Ascending aorta (tissue), 2 donors: ENCODE data around the gene PCDHGA1. TPM values are rescaled to one million over a fixed set of nuclear protein-coding genes. Genes with fewer than 3 reads are reported as not detected.

ENCODE experiments used
- DNase-seq, 2 donors: peaks; one replicate each; pipeline ENCODE4 v3.0.0-alpha.2; 2019; ENCODE audit warnings: low spot score in 2 of 2
- H3K27ac ChIP-seq, 2 donors: fragments of 200-600 bp; sonication (generic); one replicate each; pipeline ENCODE4 v1.5.1; 2016 to 2017; ENCODE audit warnings: mild to moderate bottlenecking in 1 of 2
- H3K27me3 ChIP-seq: fragments of 200-600 bp; sonication (generic); one replicate; pipeline ENCODE4 v1.5.1; 2017
- H3K36me3 ChIP-seq, 2 donors: fragments of 200-600 bp; sonication (generic); one replicate each; pipeline ENCODE4 v1.5.1; 2016
- H3K4me1 ChIP-seq, 2 donors: fragments of 200-600 bp; sonication (generic); one replicate each; pipeline ENCODE4 v1.5.1; 2016 to 2017; ENCODE audit warnings: mild to moderate bottlenecking in 1 of 2
- H3K4me3 ChIP-seq, 2 donors: fragments of 200-600 bp; sonication (generic); one replicate each; pipeline ENCODE4 v1.5.1; 2016 to 2017; ENCODE audit warnings: mild to moderate bottlenecking in 1 of 2
- H3K9me3 ChIP-seq, 2 donors: fragments of 200-600 bp; sonication (generic); one replicate each; pipeline ENCODE4 v1.5.1; 2016
- intact Hi-C: fragments of 100-400 bp; cut with DNase I; formaldehyde crosslinking; loops from one replicate; pipeline ENCODE4 v1.15.1; 2023
- total RNA-seq: library from RNA; depleted of rRNA; stranded (reverse); fragments of >200 nt; gene quantifications from one replicate; pipeline ENCODE4 v1.1.0, GENCODE V29; 2016
- TF ChIP-seq, protein P1 (sequence below), 3 experiments: fragments of 200-600 bp in 2 of 3; fragments of 450-650 bp in 1 of 3; sonication (generic) in 2 of 3; IDR thresholded peaks; one replicate each; pipeline ENCODE4 v1.5.1; 2016 to 2019; ENCODE audit warnings: antibody characterized with exemption in 3 of 3, mild to moderate bottlenecking in 1 of 3, moderate library complexity in 1 of 3

PCDHGA1 gene
- total RNA-seq, 1 donor from 2014 or later: not detected

DNA sequence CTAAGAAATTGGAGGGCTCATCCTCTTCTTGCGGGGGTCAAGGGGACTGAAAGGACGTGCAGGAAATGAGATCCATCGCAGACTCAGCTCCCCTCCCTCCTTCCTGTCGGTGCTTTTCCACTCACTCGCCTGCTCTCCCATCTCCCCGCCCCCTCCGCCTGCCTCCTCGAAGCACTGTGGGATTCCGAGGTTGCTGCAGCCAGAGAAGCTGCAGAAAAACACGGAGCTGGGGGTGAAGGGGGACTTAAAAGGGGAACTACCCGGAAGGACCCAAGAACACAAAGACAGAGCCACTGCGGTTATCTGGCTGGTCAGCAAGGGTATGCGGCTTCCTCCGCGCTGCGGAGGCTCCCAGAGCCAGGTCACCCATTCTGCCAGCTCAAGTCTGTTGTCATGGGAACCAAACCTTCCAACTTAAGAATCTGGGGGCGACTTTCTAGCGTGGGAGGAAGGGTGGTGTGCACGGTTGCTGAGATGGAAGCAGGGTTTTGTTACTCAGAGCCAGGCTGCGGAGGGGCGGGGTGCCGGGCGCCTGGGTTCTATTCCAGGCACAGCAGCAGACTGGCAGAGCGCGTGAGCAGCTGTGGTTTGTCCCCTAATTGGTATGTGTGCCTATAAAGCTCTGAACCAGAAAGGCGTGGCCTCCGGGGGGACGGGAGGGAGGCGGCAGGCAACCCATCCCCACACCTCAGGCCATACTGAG is 183.5 kb downstream of the PCDHGA1 start:
- H3K36me3 ChIP-seq: peaks cover 0 to 18% of the 10 kb centered on the region in 2 donors
- intact Hi-C loops: loop anchor here (1.0 to 5.0 kb wide), 2 partner anchors 11 to 1639 kb away; no protein-coding TSS in a partner anchor
- peak overlapping the region; percentile 52 to 78 for H3K4me3 ChIP-seq
- no peaks in the 10 kb centered on the region for H3K27me3 ChIP-seq
- TF ChIP-seq, protein P1, sequence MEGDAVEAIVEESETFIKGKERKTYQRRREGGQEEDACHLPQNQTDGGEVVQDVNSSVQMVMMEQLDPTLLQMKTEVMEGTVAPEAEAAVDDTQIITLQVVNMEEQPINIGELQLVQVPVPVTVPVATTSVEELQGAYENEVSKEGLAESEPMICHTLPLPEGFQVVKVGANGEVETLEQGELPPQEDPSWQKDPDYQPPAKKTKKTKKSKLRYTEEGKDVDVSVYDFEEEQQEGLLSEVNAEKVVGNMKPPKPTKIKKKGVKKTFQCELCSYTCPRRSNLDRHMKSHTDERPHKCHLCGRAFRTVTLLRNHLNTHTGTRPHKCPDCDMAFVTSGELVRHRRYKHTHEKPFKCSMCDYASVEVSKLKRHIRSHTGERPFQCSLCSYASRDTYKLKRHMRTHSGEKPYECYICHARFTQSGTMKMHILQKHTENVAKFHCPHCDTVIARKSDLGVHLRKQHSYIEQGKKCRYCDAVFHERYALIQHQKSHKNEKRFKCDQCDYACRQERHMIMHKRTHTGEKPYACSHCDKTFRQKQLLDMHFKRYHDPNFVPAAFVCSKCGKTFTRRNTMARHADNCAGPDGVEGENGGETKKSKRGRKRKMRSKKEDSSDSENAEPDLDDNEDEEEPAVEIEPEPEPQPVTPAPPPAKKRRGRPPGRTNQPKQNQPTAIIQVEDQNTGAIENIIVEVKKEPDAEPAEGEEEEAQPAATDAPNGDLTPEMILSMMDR (IDR thresholded peaks at IDR 0.05): no peak
- peaks cover 27 to 38% of the 10 kb centered on the region in 2 donors for H3K4me1 ChIP-seq
- peak; percentile 82 to 94 for DNase-seq
- no peaks in the 10 kb centered on the region for H3K9me3 ChIP-seq
- H3K27ac ChIP-seq: peak overlapping the region; percentile 98 to 99

DNA sequence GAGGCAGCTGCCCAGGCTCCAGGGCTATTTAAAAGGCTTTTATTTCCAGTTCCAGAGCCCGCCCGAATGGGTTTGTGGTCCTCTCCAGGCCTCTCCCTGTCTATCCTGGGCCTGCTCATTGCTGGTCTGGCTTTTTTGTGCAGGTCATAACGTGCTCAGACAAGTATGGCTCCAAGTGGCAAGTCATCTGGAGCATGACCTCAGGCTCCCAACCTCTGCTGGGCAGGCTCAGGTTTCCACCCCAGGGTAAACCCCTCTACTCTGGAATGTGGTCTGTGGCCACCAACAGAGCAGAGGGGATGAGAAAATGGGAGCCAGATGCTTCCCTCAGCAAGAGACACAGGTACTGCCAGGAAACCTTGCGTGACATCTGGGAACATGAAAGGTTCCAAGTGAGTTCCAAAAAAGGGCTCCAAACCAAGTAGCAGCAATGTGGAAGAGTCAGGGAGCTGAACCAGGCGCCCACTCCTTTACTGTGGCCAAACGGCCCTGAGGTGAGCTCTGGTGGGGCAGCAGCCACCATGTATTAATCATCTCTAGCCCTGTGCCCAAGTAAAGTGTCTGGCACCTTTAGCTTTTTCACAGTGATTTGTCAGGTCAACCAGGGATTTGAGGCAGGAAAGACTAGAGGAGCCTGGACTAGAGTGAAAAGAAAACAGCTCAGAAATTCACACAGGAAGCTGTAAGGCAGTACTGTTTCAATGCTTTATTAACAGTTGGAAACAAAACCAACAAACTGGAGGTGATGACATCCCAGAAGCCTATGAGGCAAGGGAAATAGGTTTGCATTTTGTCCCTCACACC is 184.2 kb downstream of the PCDHGA1 start:
- Histone ChIP-seq H3K4me3 (peak overlapping the region; percentile 52 to 78), H3K36me3 (peaks cover 0 to 25% of the 10 kb centered on the region in 2 donors), H3K9me3 (no peaks in the 10 kb centered on the region), H3K27ac (peak overlapping the region; percentile 98 to 99), H3K27me3 (no peaks in the 10 kb centered on the region), H3K4me1 (peaks cover 22 to 33% of the 10 kb centered on the region in 2 donors)
- peak in 1 of 2 donors; percentile 74 for DNase-seq
- TF ChIP-seq, protein P1 (IDR thresholded peaks at IDR 0.05): no peak
- intact Hi-C loops: loop anchor here (5.0 kb wide), 1 partner anchor 1638 kb away; no protein-coding TSS in a partner anchor

DNA sequence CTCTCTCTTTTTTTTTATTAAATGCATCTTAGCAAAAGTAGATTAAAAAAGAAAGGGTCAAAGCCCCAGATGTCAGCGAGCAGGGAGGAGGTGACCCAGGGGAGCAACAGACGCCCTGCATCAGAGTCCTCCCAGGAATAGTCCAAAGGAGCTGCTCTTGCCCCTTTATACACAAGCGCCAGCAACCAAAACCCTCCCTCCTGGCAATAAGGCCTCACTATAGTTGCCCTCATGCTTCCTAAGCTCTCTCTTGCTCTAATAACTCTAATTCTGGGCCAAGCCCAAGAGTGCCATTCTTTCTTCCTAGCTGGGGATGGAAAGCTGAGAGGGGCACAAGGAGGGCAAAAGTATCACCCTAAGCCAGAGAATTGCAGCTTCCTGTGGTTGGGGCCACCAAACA is 184.8 kb downstream of the PCDHGA1 start:
- Histone ChIP-seq H3K36me3 (peaks cover 0 to 25% of the 10 kb centered on the region in 2 donors), H3K4me1 (peaks cover 21 to 28% of the 10 kb centered on the region in 2 donors), H3K9me3 (no peaks in the 10 kb centered on the region), H3K27ac (peak overlapping the region; percentile 98 to 99), H3K4me3 (no peak overlapping the region), H3K27me3 (no peaks in the 10 kb centered on the region)
- TF ChIP-seq, protein P1 (IDR thresholded peaks at IDR 0.05): no peak
- no peak for DNase-seq
- intact Hi-C loops: no loop called here

DNA sequence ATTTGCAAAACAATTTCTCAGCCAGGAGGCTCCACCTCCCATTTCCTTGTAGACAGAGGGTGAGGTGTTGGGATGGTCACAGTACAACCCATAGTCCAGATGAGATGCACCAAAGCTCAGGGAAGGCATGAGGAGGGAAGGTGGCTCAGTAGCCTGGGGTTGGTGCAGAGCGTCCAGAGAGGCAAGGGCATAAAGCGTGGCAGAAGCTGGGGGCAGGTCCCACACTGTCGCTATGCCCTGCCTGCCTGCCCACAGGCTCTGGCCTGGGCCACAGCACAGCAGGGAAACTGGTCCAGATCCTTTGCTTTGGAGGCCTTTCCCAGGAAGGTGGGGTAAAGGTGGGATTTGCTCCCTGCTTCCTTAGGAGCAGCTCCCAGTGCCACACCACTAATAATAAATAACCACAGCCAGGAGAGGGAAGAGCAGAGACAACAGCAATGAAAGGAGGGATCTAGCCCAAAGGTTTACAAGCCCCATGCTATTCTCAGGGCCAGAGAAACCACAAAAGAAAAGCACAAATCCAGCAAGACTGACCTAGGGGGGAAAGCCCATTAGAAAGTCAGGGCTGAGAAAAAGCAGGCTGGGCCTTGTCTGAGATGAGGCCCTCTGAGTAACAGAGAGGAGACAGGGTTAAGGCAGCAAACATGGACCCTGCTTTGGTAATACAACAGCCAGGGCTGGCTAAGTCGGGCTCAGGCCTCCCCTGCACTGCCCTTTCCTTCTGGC is 185.8 kb downstream of the PCDHGA1 start:
- Histone ChIP-seq H3K36me3 (peaks cover 0 to 30% of the 10 kb centered on the region in 2 donors), H3K4me3 (no peak overlapping the region), H3K27me3 (no peaks in the 10 kb centered on the region), H3K4me1 (peaks cover 21 to 32% of the 10 kb centered on the region in 2 donors), H3K9me3 (no peaks in the 10 kb centered on the region), H3K27ac (peak overlapping the region; percentile 98 to 99)
- TF ChIP-seq, protein P1 (IDR thresholded peaks at IDR 0.05): no peak
- no peak for DNase-seq
- intact Hi-C loops: no loop called here

DNA sequence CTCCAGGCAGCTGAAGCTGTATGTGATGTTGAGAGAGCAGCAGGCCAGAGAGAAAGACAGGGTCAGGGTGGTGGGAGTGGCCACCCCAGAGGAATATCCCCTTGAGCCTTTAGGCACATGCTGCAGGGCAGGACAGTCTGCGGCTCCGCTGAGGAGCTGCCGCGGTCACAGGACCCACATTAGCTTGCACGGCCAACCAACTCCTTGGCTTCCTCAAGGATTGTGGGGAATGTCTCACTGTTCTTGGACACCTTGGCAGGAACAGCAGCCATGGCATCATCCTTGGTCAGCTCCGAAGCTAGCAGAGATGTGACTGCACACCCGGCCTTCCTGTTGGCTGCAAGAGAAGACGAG is 186.3 kb downstream of the PCDHGA1 start:
- peak in 1 of 2 donors; percentile 77 for DNase-seq
- Histone ChIP-seq H3K27me3 (no peaks in the 10 kb centered on the region), H3K4me1 (peaks cover 24 to 36% of the 10 kb centered on the region in 2 donors), H3K9me3 (no peaks in the 10 kb centered on the region), H3K4me3 (no peak overlapping the region), H3K27ac (peak overlapping the region; percentile 98 to 99), H3K36me3 (peaks cover 0 to 24% of the 10 kb centered on the region in 2 donors)
- intact Hi-C loops: no loop called here
- TF ChIP-seq, protein P1 (IDR thresholded peaks at IDR 0.05): no peak
